Stimulated activated CD4-positive, alpha-beta T cell treated with anti-CD3 and anti-CD28 coated beads, Interleukin-4, amount 100 ng/mL, for 48 hours (primary cell): Measurements from ENCODE around the gene TBCC.

Source experiments
- DNase-seq, 2 donors: peaks; one replicate each; pipeline ENCODE4 v3.0.0-alpha.2; 2020; ENCODE audit warnings: low read depth in 2 of 2

Gene TBCC

GRCh38 chr6:42696526-42697267 lies 49.2 kb downstream of the TBCC start:
- DNase-seq, result no peak

- no peak for DNase-seq
Measured at GRCh38 chr6:42694586-42694985, 51.3 kb downstream of the TBCC start.
